IMR-90 (cell line): Measurements from ENCODE around the gene KLK11.

Source experiments
- CEBPB ChIP-seq: IDR thresholded peaks from 2 replicates; pipeline ENCODE4 v1.6.1; 2012; ENCODE audit warnings: low read depth, low read length, improper control_type of control experiment
- CHD1 ChIP-seq: IDR thresholded peaks from 2 replicates; pipeline ENCODE4 v1.6.1; 2012; ENCODE audit warnings: low read depth, low read length, improper control_type of control experiment
- POLR2A ChIP-seq: IDR thresholded peaks from 2 replicates; pipeline ENCODE4 v1.6.1; 2012; ENCODE audit warnings: mild to moderate bottlenecking, low read depth, low read length
- RCOR1 ChIP-seq: IDR thresholded peaks from 2 replicates; pipeline ENCODE4 v1.6.1; 2012; ENCODE audit warnings: mild to moderate bottlenecking, low read length, improper control_type of control experiment; ENCODE audit not compliant: insufficient replicate concordance
- RFX5 ChIP-seq: IDR thresholded peaks from 2 replicates; pipeline ENCODE4 v1.8.0; 2012; ENCODE audit warnings: low read depth, mild to moderate bottlenecking, low read length, moderate library complexity
- SMC3 ChIP-seq: fragments of 150-350 bp; IDR thresholded peaks from 2 replicates; pipeline ENCODE4 v1.6.1; 2016; ENCODE audit warnings: low read depth, mild to moderate bottlenecking, antibody characterized with exemption, low read length, moderate library complexity
- TF ChIP-seq, protein P1 (sequence below): conservative IDR thresholded peaks from 2 replicates; pipeline ENCODE4 v1.5.1; 2012; ENCODE audit warnings: mild to moderate bottlenecking, low read depth, low read length, improper control_type of control experiment

DNA sequence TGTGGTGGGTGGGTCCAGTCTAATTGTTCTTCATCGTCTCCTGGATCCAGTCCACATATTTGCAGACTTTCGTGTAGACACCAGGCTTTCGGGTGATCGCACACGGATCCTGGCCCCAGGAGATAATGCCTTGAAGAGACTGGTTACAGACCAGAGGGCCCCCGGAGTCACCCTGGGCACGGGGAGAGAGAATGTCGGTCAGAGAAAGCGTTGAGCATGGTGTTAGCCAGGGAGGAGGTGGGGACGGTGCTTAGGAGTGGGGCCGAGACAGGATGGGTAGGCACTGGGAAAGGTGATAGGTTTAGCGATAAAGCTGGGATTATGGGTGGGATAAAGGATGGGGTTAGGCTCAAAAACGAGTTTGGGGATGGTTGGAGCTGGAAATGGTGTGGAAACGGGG is 3.9 kb downstream of the KLK11 start:
- no peak for TF ChIP-seq POLR2A
- TF ChIP-seq, protein P1, sequence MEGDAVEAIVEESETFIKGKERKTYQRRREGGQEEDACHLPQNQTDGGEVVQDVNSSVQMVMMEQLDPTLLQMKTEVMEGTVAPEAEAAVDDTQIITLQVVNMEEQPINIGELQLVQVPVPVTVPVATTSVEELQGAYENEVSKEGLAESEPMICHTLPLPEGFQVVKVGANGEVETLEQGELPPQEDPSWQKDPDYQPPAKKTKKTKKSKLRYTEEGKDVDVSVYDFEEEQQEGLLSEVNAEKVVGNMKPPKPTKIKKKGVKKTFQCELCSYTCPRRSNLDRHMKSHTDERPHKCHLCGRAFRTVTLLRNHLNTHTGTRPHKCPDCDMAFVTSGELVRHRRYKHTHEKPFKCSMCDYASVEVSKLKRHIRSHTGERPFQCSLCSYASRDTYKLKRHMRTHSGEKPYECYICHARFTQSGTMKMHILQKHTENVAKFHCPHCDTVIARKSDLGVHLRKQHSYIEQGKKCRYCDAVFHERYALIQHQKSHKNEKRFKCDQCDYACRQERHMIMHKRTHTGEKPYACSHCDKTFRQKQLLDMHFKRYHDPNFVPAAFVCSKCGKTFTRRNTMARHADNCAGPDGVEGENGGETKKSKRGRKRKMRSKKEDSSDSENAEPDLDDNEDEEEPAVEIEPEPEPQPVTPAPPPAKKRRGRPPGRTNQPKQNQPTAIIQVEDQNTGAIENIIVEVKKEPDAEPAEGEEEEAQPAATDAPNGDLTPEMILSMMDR: no peak
- TF ChIP-seq RCOR1: no peak
- no peak for TF ChIP-seq CHD1
- TF ChIP-seq SMC3: no peak
- no peak for TF ChIP-seq RFX5
- no peak for TF ChIP-seq CEBPB
